ENCODE results near the gene PVALEF. TPM values are rescaled to one million over a fixed set of nuclear protein-coding genes. Genes with fewer than 3 reads are reported as not detected.

PVALEF gene
- total RNA-seq, 2 donors from 2014 or later, result not detected

DNA sequence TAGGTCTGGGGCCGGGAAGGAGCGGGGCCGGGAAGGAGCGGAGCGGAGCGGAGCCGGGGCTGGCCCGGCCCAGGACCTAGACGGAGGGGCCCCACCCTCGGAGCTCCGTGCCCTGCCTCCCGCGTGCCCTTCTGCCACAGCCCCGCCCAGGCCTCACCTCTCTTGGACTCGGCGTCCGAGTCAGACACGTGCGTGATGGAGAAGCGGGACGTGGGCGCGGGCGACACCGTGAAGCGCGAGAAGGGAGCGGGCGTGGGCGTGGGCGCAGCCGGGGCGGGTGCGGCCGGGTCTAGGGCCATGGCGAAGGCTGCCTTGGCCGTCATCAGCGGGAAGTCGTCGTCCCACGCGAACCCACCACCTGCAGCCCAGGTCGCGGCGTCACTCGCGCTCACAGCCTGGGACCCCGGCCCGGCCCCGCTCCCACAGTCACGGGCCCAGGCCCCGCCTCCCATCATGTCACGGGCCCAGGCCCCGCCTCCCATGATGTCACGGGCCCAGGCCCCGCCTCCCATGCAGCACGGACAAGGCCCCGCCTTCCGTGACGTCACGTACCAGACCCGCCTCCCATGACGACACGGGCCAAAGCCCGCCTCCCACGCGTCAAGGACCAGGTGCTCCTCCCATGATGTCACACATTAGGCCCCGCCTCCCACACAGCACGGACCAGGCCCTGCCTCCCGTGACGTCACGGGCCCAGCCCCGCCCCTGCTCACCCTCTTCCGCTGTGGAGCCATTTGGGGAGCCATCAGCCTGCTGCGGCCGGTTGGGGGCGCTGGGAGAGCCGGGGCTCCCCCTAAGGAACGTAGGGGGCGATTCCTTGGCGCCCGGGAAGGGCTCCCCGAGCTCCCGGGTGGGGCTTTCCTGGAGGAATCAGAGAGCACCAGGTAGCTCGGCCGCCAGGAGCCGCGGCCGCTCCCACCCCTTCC is 45.8 kb upstream of the PVALEF start:
- H3K36me3 ChIP-seq, result no peaks in the 10 kb centered on the region
- no peak overlapping the region for H3K9ac ChIP-seq (ENCODE audit: low read depth in 2 of 2, low read length in 2 of 2)

DNA sequence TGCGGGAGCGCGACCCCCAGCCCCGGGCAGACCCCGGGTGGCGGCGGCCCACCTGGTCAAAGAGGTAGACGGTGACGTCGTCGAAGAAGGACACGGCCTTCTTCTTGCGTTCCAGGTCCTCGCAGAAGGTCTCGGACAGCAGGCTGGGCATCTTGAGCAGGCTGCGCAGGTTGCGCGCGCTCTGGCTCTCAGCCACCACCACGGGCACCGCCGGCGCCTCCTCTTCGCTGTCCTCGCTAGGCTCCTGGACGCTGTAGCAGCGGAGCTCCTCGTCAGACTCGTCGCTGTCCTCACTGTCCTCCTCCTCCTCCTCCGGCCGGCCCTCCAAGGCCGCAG is 45.2 kb upstream of the PVALEF start:
- H3K27ac ChIP-seq, result no peak overlapping the region
- no peaks in the 10 kb centered on the region for H3K9me3 ChIP-seq
- H3K9ac ChIP-seq (ENCODE audit: low read depth in 2 of 2, low read length in 2 of 2), result no peak overlapping the region
- H3K4me3 ChIP-seq, result no peak overlapping the region
- H3K4me1 ChIP-seq, result no peaks in the 10 kb centered on the region
- H3K36me3 ChIP-seq, result no peaks in the 10 kb centered on the region
- no peak for DNase-seq
- intact Hi-C loops (cut with DNase I), result no loop called here
- no peaks in the 10 kb centered on the region for H3K27me3 ChIP-seq
- TF ChIP-seq, protein P1, sequence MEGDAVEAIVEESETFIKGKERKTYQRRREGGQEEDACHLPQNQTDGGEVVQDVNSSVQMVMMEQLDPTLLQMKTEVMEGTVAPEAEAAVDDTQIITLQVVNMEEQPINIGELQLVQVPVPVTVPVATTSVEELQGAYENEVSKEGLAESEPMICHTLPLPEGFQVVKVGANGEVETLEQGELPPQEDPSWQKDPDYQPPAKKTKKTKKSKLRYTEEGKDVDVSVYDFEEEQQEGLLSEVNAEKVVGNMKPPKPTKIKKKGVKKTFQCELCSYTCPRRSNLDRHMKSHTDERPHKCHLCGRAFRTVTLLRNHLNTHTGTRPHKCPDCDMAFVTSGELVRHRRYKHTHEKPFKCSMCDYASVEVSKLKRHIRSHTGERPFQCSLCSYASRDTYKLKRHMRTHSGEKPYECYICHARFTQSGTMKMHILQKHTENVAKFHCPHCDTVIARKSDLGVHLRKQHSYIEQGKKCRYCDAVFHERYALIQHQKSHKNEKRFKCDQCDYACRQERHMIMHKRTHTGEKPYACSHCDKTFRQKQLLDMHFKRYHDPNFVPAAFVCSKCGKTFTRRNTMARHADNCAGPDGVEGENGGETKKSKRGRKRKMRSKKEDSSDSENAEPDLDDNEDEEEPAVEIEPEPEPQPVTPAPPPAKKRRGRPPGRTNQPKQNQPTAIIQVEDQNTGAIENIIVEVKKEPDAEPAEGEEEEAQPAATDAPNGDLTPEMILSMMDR (IDR thresholded peaks at IDR 0.05), result no peak

More for the DNA sequence above, 45.8 kb upstream of the PVALEF start:
- intact Hi-C loops (cut with DNase I), result no loop called here
- Histone ChIP-seq H3K4me1 (no peaks in the 10 kb centered on the region), H3K27ac (no peak overlapping the region), H3K4me3 (peak overlapping the region; percentile 30), H3K27me3 (no peaks in the 10 kb centered on the region), H3K9me3 (no peaks in the 10 kb centered on the region)
- DNase-seq, result peak; percentile 81
- TF ChIP-seq, protein P1 (IDR thresholded peaks at IDR 0.05), result no peak

DNA sequence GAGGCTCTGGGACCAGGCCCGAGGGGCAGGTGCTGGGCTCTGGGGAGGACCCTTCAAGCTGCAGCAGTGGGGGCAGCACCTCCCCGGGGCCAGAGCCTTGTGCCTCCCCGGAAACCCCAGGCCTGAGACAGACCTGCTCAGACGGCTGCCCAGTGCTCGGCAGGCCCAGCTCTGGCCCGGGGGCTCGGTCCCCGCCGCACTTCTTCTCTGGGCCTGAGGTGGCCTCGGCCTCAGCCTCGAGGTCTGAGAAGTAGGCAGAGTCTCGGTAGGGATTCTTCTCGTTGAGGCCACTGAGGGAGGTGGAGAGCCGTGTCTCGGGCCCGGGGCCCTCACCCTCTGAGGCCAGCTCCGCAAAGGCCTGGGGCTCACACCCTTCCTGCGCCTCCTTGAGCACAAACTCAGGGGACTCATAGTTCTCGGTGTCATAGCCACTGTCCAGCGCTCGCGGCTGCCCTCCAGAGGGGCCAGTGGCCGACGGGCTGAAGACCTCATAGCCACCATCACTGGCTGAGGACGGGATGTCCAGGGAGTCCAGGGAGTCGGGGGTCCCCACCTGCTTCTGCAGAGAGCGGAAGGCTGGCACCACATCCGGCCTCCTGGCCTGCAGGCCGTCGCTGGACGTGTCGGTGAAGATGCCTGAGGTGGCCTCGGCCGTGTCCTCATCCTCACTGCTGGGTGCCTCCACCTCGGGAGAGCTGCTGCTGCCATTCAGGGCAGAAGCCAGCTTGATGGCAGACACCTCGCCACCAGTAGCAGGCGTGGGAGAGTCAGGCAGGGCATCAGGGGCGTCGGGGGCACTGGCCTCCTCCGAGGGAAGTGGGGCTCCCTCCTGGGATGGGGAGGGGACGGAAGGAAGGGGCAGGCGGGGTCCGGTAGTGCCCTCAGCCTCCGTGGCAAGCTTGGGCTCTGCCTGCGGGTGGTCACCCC is 44.3 kb upstream of the PVALEF start:
- intact Hi-C loops (cut with DNase I), result no loop called here
- TF ChIP-seq, protein P1 (IDR thresholded peaks at IDR 0.05), result no peak
- Histone ChIP-seq H3K4me1 (no peaks in the 10 kb centered on the region), H3K9ac (ENCODE audit: low read depth in 2 of 2, low read length in 2 of 2) (no peak overlapping the region), H3K27ac (no peak overlapping the region), H3K27me3 (no peaks in the 10 kb centered on the region), H3K4me3 (no peak overlapping the region), H3K9me3 (no peaks in the 10 kb centered on the region), H3K36me3 (no peaks in the 10 kb centered on the region)
- DNase-seq, result no peak

DNA sequence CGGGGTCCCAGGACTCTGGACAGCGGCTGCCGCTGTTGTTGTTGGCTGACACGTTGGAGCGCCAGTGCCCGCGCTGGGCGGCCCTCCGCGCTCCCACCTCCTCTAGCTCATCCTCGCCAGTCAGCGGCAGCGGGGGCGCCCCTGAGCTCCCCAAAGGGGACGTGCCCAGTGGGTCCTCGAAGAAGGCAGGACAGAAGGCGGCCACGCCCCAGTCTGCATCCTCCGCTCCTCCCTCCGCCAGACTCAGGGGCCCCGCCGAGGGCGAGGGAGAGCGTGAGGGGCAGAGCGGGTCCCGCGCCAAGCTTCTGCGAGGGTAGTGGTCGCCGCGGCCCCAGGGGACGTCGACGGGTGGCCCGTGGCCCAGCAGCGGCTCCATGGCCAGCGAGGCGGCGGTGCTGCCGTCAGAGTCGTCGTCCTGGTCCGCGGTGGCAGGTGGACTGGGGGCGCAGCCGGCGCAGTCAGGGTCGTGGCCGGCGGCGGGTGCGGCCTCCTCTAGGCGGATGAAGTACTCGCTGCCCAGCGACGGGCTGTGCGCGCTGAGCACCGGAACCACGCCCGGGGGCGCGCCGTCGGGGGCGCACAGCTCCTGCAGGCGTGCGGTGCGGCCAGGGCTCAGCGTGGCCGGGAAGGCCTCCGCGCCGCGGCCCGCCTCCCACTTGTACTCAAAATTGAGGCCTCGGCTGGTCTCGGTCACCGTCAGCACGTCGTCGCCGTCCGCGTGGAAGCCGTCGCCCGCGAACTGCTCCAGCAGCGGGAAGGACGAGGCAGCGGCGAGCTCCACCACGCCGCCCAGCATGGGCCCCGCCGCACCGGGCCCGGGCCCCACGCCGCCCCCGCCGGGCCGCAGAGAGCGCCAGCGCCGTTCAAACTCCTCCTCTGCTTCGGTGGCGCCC is 43.2 kb upstream of the PVALEF start:
- no peak for DNase-seq
- Histone ChIP-seq H3K4me1 (no peaks in the 10 kb centered on the region), H3K27ac (no peak overlapping the region), H3K9ac (ENCODE audit: low read depth in 2 of 2, low read length in 2 of 2) (no peak overlapping the region), H3K27me3 (no peaks in the 10 kb centered on the region), H3K4me3 (no peak overlapping the region), H3K9me3 (no peaks in the 10 kb centered on the region), H3K36me3 (no peaks in the 10 kb centered on the region)
- TF ChIP-seq, protein P1 (IDR thresholded peaks at IDR 0.05), result no peak
- intact Hi-C loops (cut with DNase I), result no loop called here

Measured in colonic mucosa (tissue), 4 donors.